CD4-positive, alpha-beta T cell treated with Interleukin-21 for 1 hour (primary cell): Measurements from ENCODE around the gene SNX13.
"Not testable (repeated sequence)": the region's sequence is repeated elsewhere in the genome, so short reads cannot be mapped to it uniquely, and the experiment has no call there.

ENCODE experiments used
- DNase-seq: peaks from one replicate; pipeline ENCODE4 v3.0.0-alpha.2; 2020

SNX13 gene

DNA sequence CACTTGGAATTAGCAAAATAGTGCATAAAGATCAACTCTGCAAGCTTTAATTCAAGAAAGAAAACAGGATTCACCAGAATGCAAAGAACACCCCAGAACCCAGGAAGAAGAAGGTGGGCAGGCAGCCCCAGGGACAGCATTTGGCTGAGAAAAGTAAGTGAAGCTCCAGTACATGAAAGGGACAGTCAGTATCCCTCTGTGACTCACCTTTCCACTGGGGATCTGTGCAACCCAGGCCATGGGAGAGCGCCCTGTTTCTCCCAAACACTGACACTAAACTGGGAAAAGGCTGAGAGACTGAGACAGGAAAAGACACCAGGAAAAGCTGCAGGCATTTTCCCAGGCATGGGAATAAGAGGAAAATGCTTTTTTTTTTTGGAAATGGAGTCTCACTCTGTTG is 28.2 kb downstream of the SNX13 start:
- no peak for DNase-seq

DNA sequence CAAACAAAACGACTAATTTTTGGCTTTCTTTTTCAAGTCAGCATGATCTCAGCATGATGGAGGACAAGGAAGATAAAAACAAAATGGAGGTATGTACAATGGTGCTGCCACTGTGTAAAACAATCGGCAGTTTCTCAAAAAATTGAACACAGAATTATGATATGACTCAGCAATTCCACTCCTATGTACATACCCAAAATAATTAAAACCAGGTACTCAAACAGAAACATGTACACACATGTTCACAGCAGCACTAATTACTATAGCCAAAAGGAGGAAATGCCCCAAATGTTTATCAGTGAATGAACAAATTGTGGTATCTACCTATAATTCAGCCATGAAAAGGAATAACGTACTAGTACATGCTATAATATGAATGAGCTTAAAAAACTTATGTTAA is 29.9 kb downstream of the SNX13 start:
- DNase-seq, result no peak

DNA sequence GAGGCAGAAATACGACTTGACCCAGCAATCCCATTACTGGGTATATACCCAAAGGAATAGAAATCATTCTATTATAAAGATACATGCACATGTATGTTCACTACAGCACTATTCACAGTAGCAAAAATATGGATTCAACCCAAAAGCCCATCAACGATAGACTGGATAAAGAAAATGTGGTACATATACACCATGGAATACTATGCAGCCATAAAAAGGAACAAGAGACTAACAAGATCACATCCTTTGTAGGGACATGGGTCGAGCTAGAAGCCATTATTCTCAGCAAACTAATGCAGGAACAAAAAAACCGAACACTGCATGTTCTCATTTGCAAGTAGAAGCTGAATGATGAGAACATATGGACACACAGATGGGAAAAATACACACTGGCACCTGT is 31.0 kb downstream of the SNX13 start:
- DNase-seq, result not testable (repeated sequence)

DNA sequence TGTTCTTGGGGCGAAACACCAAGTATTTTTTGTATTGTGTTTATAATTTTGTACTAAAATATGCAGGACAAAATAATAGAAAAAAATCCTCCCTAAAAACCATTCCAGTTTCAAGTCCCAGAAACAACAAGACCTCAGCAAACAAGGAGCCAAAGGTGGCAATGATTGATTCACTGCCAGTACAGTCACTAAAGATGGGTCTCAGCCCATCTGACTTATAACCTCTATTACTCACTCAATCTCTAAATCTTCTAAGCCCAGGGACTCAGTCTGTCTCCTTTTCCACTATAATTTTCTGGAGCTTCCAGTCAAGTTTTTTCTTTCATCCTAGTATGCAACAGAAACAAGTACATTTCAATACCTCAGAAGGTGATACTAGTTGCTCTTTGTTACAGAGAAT is 33.3 kb downstream of the SNX13 start:
- no peak for DNase-seq

DNA sequence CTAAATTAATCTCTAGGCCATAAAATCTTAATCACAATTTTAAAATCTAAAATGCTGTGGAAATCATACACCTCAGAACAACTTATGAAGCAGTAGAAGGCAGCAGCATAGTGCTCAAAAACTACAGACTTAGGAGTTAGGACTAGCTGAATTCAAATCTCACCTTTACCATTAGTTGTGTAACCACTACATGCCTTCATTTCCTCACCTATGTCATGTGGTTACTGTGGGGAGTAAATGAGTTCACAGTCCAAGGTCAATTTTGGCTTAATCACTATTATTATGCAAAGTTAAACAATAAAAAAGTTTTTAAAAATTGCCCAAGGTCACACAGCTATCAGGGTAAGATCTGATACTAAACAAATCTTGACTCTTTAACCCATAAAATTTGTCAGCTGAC is 37.0 kb downstream of the SNX13 start:
- DNase-seq, result peak; percentile 7

DNA sequence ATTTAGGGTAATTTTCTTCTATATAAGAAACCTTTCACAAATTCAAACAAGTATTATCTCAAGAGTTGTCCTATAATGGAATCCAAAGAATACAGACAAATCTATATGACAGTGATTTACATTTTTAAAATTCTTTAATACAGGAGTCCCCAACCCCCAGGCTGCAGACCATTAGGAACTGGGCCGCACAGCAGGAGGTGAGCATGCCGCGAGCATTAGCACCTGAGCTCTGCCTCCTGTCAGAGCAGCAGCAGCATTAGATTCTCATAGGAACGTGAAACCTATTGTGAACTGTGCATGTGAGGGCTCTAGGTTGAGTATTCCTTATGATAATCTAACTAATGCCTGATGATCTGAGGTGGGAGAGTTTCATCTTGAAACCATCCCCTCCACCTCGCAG is 37.7 kb downstream of the SNX13 start:
- no peak for DNase-seq

DNA sequence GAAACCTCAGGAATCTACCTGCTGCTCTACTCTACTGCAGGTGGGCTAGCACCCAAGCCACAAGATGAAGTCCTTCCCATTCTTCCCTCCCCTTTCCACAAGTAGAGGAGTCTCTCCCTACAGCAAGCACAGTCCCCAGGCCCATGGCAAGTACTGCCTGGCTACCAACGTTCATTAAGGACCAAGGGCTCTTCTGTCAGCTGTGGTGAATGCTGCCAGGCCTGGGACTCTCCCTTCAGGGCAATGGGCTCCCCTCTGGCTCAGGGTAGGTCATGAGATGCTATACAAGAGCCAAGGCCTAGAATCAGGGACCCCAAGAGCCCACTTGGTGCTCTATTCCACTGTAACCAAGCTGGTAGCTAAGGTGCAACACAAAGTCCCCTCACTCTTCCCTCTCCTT is 39.8 kb downstream of the SNX13 start:
- DNase-seq, result no peak

DNA sequence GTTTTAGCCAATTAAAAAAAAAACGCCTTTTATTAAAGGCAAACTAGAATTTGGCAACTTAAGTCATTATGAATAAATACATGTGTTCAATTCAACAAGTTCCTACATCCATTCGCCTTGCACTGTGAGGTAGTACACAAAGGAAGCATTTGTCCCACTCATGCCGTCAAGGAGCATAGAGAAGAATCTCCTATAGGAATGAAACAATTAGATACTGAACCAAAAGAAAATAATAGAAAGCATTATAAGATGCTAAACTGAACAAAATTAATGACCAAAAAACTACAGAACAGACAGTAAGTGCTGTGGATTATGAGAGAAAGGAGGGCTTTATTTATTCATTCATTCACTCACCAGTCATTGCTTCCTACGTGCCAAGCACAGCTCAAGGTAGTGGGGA is 42.2 kb downstream of the SNX13 start:
- DNase-seq, result no peak

DNA sequence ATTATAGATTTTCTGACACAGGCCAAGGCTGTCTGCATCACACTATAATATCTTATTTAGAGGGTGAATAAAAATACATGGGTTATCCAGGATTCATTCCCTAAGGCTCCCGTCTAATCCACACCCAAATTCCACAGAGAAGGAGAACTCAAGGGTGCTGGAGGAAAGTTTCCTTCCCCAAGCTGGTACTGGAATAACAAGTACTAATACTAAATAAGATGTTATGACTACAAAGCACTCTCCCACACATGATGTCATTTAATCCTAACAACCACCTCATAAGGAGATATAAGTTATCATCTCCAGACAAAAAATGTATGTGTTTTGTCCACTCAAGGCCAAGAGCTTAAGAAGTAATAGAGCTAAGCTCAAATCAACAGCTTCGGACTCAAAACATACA is 53.0 kb downstream of the SNX13 start:
- no peak for DNase-seq

DNA sequence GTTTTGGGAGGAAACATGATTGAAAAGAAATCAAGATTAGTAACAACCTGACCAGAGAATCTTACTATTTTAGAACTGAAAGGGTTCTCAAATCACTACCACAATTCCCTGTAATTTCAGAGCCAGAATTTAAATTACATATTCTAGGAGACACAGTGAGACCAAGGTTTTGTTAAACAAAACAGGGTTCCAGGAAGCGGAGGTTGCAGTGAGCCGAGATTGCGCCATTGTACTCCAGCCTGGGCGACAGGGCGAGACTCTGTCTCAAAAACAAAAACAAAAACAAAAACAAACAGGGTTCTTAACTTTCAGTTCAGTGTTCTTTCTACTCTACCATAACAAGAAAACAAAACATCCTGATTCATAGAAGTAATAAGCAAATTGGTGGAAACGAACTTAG is 57.6 kb downstream of the SNX13 start:
- DNase-seq, result no peak

DNA sequence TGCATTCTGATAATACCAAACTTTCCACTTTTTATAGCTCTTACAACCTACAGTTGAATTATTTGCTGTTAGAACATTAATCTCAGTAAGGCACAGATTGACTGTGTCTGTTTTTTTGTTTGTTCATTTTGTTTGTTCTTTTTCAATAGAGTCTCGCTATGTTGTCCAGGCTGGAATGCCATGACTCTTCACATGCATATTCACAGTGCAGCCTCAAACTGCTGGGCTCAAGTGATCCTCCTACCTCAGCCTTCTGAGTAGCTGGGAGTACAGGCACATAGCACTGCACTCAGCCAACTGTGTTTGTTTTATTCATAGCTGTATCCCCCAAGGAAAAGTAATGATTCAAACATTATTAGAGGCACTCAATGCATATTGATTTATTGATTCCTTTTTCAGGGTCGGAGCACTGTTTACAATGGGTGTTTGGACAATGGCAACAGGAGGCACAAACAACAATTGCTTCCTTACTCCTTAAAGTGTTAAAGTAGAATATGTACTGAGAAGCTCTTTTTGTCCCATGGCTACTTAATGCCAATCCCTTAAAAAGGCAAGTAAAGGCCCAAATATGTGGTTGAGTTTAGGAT is 61.1 kb downstream of the SNX13 start:
- no peak for DNase-seq

DNA sequence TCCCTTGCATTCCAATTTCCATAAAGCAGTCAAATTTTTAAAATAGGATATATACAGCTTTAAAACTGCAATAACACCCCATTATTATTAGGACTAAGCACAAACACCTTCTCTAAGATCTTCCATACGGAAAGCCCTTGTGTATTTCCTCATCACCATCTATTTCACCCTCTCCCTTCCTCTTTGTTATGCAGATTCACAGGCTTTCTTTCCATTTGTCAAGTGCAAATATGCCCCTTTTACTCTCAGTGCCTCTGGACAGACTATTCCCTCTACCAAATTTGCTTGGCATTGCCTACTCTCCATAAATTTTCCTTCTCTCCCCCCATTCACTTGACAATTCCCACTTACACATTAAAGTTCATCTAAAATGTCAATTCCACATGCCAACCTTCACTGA is 61.7 kb downstream of the SNX13 start:
- DNase-seq, result no peak

DNA sequence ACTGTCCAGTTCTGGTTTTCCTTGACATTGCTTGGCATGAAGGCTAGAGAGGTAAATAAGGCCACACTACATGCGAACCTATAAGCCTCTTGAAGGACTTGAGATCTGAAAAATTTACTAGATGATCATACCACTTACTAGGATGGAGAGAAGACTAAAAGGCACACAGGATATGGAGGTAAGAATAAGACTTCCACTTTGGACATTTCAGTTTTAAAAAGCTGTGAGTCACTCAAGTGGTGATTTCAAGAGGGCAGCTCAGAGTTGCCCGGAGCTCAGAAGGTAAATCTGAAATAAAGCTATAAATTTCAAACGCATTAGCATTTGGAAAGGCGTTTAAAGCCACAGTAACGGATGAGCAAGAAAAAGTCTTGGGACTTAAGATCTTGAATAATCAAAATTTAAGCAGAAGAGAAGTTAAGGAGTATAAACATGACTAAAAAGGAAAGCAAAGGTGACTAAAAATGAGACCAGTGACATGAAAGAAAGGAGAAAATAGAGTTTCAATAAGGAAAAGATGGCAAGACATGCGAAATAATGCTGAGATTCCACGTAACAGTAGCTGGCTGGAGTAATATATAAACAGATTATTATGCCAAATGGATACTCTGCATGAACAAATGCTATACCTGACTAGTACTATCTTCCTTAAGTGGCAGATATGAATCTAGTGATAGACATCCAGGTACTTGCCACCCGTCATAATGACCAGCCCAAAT is 68.3 kb downstream of the SNX13 start:
- no peak for DNase-seq

DNA sequence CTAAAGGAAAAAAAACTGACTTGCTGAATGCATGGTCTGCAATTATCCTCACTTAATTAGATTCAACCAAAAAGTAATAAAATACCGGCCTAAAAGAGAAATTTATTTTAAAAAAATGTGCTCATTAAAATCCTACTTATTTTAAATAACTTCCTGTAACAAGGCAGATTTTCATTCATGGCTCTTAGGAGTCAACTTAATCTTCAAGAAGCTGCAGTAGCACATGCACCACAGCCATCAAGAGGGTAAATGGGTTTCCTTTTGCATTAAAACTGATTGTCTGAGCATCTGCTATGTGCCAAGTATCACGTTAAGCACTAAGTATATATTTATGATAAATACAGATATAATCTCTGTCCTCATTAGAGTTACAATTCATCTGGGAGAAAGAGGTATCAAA is 69.9 kb downstream of the SNX13 start:
- no peak for DNase-seq

DNA sequence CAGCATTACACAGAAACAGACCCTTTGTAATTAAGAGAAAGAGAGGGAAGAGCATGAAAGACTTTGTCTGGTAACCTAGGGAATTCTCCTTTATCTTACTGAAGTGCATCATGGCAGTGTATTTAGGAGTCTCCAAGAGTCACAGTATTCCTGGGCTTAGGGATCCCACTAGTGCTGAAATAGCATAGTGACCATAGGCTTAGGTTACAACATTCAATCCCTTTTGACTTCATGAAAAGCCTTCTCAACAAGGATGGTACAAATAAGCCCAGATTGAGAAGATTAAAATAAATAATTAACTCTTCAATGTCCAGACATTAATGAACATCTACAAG is 76.5 kb downstream of the SNX13 start:
- no peak for DNase-seq

DNA sequence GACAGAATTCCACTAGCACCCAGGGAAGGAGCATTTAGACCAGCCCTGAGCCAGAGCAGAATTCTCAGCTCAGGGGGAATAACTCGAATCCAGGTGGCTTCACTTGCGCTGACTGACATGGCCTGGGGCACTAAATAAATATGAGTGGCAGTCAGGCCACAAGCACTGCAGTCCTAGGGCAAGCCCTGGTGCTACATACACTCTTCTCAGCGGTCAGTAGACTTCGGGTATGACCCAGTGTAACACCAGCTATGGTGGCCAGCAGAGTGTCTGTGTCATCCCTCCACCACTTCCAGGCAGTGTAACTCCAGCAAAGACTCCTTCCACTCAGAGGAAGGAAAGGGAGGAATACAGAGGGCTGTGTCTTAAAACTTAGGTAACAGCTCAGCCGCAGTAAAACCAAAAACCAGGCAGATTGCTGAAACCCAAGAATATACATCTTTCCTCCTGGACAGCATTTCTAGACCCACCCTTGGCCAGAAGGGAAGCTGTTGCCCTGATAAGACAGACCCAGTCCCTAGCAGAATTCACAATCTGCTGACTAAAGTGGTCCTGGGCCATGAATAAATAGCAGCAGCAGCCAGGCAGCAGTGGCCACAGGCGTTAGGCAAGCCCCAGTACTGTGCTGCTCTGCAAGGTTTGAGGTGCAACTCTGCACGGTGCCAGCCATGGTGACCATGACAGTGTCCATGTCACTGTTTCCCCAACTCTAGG is 77.0 kb downstream of the SNX13 start:
- no peak for DNase-seq

DNA sequence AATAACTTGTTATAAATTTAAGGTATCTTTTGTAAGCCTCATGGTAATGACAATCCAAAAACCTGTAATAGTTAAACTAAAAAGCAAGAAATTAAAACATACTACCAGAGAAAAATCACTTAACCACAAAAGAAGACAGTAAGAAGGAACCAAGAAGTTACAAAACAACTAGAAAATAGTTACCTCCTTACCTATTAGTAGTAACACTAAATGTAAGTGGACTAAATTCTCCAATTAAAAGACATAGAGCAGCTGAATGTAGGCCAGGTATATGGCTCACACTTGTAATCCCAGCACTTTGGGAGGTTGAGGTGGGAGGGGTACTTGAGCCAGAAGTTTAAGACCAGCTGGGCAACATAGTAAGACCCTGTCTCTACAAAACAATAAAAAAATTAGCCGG is 84.0 kb downstream of the SNX13 start:
- DNase-seq, result no peak

DNA sequence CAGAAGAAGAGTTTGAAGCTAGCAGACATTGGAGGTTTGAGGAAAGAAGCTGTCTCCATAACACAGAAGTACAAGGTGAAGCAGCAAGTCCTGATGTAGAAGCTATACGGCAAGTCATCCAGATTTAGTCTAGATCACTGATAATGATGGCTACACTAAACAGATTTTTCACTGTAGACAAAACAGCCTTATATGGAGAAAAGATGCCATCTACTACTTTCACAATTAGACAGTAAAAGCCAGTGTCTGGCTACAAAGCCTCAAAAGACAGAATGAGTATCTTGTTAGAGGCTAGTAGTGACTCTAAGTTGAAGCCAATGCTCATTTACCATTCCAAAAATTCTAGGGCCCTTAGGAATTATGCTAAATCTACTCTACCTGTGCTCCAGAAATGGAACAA is 85.1 kb downstream of the SNX13 start:
- DNase-seq, result no peak

DNA sequence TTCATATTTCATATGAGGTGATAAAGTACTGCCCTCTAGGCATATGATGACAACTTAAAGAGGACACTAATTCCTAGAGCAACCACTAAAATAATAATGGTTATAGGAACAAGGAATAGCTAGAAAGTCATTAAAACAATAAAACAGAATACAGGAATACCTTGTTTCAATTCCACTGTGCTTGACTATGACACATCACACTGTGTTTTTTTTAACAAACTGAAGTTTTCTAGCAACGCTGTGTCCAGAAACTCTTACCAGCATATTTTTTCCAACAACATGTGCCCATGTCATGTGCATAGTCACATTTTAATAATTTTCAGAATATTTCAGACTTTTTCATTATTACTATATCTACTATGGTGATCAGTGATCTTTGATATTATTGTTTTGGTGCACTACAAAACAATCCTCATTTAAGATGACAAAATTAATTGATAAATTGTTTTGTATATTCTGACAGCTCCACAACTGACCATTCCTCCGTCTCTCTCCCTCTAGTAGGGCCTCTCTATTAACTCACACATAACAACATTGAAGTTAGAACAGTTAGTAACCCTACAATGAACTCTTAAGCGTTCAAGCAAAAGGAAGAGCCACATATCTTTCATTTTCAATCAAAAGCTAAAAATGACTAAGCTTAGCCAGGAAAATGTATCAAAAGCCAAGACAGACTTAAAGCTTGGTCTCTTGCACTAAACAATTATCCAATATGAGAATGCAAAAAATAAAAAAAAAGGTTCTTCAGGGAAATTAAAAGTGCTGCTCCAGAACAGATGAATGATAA is 85.8 kb downstream of the SNX13 start:
- no peak for DNase-seq

DNA sequence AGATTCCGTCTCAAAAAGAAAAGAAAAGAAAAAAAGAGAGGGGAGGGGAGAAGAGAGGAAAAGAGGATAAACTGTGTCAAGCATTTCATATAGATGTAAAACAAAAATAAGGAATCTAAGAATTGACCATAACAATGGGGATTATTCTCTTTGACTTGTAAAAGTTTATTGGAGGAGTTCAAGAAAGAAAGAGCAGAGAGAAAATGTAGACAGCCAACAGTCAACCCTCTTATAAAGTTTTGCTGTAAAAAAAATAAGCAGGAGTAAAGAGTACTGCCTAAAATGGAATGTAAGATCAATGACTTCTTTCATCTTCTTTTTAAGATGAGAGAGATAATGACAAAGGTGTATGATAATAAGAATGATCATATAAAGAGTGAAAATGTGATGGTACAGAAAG is 87.9 kb downstream of the SNX13 start:
- no peak for DNase-seq

DNA sequence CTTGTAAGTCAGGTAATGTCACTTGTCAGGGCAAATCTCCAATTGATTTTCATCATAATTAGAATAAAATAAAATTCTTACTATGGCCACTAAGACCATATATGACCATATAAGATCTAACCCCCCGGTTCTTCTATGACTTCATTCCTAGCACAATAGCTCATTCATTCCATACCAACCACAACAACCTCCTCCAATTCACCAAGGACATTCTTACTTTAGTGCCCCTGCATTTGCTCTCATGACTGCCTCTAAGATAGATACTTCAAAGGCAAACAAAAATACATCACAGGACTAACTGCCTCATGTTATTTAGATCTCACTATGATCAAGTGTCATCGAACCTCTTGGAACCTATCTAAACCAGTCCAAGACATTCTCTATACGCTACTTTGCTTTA is 90.8 kb downstream of the SNX13 start:
- DNase-seq, result no peak

DNA sequence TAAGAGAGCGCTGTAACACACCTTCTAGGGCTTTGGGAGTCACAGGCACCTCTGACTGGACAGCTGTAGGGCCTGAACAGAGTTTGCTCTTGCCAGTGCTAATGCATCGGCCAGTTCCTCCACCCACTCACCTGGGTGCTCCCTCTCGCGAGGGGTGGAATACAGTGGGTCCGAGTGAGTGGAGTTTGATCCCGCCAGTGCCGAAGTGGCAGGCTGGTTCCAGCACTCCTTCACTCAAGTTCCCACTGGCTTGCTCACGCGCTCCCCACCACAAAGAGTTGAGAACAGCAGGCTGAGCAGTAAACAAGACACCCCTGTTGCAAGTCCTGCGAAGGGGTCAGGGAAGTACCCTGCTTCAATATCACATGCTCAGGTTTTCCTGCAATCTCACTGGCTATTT is 91.8 kb downstream of the SNX13 start:
- DNase-seq, result no peak

DNA sequence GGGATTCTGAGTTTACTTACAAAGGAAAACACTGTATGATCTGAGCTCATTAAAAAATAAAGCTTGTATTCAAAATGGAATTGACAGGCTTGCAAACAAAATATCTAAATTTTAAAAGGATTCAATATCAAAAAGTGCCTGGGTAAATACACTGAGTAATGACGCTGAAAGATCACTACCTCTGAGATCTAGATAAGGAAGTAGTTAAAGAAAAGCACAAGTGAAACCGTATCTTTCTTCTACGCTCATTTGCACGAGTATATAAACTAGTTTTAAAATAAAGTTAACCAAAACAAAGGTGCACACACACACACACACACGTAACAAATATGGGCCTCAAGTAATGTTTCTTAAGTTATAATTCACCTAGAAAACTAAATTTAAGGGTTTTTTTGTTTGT is 93.4 kb downstream of the SNX13 start:
- DNase-seq, result no peak

DNA sequence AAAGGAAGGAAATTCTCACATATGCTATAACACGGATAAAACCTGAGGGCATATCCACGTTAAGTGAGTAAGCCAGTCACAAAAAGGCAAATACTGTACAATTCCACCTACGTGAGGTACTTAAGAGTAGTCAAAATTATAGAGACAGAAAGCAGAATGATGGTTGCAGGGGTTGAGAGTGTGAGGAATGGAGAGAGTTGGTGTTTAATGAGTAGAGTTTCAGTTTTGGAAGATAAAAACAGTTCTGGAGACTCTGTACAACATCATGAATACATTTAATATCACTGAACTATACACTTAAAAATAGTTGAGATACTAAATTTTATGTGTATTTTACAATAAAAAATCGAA is 95.1 kb downstream of the SNX13 start:
- no peak for DNase-seq
